Left lung (tissue), 10 donors: Measurements from ENCODE around the gene NPAS4. TPM values are rescaled to one million over a fixed set of nuclear protein-coding genes. Genes with fewer than 3 reads are reported as not detected.

Source experiments
- ATAC-seq: fragments of 200-7000 bp; cut with Tn5 transposase; one replicate; pipeline ENCODE4 v1.9.1; 2020; ENCODE audit warnings: moderate library complexity
- DNase-seq, 4 donors: peaks; one replicate each; pipeline ENCODE4 v3.0.0-alpha.2; 2013 to 2020
- H3K27ac ChIP-seq, 2 donors: fragments of 200-600 bp; sonication (generic) in 1 of 2; one replicate each; pipeline versions ENCODE4 v1.5.0 to v1.8.0; 2020 to 2021
- H3K27me3 ChIP-seq, 2 donors: fragments of 200-600 bp; sonication (generic) in 1 of 2; one replicate each; pipeline versions ENCODE4 v1.5.0 to v1.8.0; 2020 to 2021
- H3K36me3 ChIP-seq, 2 donors: fragments of 200-600 bp; sonication (generic) in 1 of 2; one replicate each; pipeline versions ENCODE4 v1.5.0 to v1.8.0; 2020 to 2021
- H3K4me1 ChIP-seq, 2 donors: fragments of 200-600 bp; one replicate each; pipeline ENCODE4 v1.8.0; 2021
- H3K4me3 ChIP-seq, 2 donors: fragments of 200-600 bp; sonication (generic) in 1 of 2; one replicate each; pipeline versions ENCODE4 v1.5.0 to v1.8.0; 2020 to 2021; ENCODE audit warnings: mild to moderate bottlenecking in 1 of 2
- H3K9me3 ChIP-seq, 2 donors: fragments of 200-600 bp; sonication (generic) in 1 of 2; one replicate each; pipeline versions ENCODE4 v1.5.0 to v1.8.0; 2020 to 2021
- CTCF ChIP-seq, 2 donors: fragments of 200-600 bp; sonication (generic) in 1 of 2; IDR thresholded peaks; one replicate each; pipeline versions ENCODE4 v1.5.0 to v1.8.0; 2021; ENCODE audit warnings: antibody characterized with exemption in 2 of 2
- intact Hi-C, 2 donors: fragments of 100-400 bp; cut with DNase I; formaldehyde crosslinking; loops; one replicate each; pipeline versions ENCODE4 v1.11.2 to v1.14.2; 2022
- polyA plus RNA-seq, 6 donors: library from polyadenylated mRNA; unstranded; fragments of 120-200 nt; gene quantifications; one replicate each; pipeline ENCODE4 v1.2.1, GENCODE V29; 2013; ENCODE audit not compliant: insufficient read length in 6 of 6
- total RNA-seq, 2 donors: library from RNA; stranded (reverse); fragmentation: NEBNext Ultra II Directional; extraction: Animal tissue kit (Norgen Biotek cat#: 25700); gene quantifications; one replicate each; pipeline ENCODE4 v1.2.1, GENCODE V29; 2021
- donor health status: DM: no; HTN: yes; CAD: no.
- donor health status: DM: no; HTN: no; CAD: no.

Gene NPAS4
- total and polyA plus RNA-seq, 8 donors = 0.06 to 0.64 (median 0.21) TPM; not detected in 1

GRCh38 chr11:66448523-66448922, 27.7 kb downstream of the NPAS4 start:
- DNase-seq (no peak), ATAC-seq (no peak)
- H3K9me3 ChIP-seq = peaks cover 0 to 3% of the 10 kb centered on the region in 2 donors
- no peaks in the 10 kb centered on the region for H3K27me3 ChIP-seq
- TF ChIP-seq CTCF (IDR thresholded peaks at IDR 0.05) = no peak
- no peak overlapping the region for H3K4me3 ChIP-seq
- H3K27ac ChIP-seq = no peak overlapping the region
- peaks cover 0 to 12% of the 10 kb centered on the region in 2 donors for H3K4me1 ChIP-seq
- intact Hi-C loops = no loop called here
- no peaks in the 10 kb centered on the region for H3K36me3 ChIP-seq

GRCh38 chr11:66450560-66450959, 29.7 kb downstream of the NPAS4 start:
- Histone ChIP-seq H3K36me3 (no peaks in the 10 kb centered on the region), H3K27me3 (peaks cover 0 to 5% of the 10 kb centered on the region in 2 donors), H3K4me1 (no peaks in the 10 kb centered on the region), H3K4me3 (no peak overlapping the region), H3K27ac (no peak overlapping the region), H3K9me3 (no peaks in the 10 kb centered on the region)
- TF ChIP-seq CTCF (IDR thresholded peaks at IDR 0.05) = no peak
- DNase-seq (no peak), ATAC-seq (no peak)
- intact Hi-C loops = no loop called here

- Histone ChIP-seq H3K4me3 (no peak overlapping the region), H3K27me3 (peaks cover 0 to 5% of the 10 kb centered on the region in 2 donors), H3K36me3 (no peaks in the 10 kb centered on the region), H3K4me1 (no peaks in the 10 kb centered on the region), H3K9me3 (no peaks in the 10 kb centered on the region), H3K27ac (no peak overlapping the region)
- DNase-seq (no peak), ATAC-seq (no peak)
- intact Hi-C loops = no loop called here
- TF ChIP-seq CTCF (IDR thresholded peaks at IDR 0.05) = no peak
Measured at GRCh38 chr11:66451663-66452062, 30.8 kb downstream of the NPAS4 start.

DNA sequence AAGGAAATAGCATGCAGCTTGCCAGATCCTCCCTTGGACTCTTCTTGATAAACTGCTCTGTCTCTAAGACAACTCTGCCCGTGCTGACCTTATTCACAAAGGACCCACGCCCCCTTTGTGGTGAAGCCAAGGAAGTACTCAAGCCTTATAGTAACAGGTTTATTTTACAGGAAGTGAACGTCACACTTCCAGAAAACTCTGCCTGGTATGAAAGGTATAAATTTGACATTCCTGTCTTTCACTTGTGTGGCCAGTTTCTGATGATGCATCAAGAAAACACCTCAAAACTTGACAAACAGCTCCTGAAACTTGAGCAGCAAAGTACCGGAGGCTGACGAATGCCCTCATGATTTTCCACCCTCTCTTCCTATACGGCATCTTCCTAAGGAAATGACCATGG, 33.4 kb downstream of the NPAS4 start:
- Histone ChIP-seq H3K27ac (no peak overlapping the region), H3K4me3 (no peak overlapping the region), H3K27me3 (peaks cover 0 to 5% of the 10 kb centered on the region in 2 donors), H3K4me1 (no peaks in the 10 kb centered on the region), H3K9me3 (no peaks in the 10 kb centered on the region), H3K36me3 (no peaks in the 10 kb centered on the region)
- intact Hi-C loops = no loop called here
- DNase-seq (no peak), ATAC-seq (no peak)
- no peak for TF ChIP-seq CTCF (IDR thresholded peaks at IDR 0.05)

GRCh38 chr11:66454828-66455227, 34.0 kb downstream of the NPAS4 start:
- Histone ChIP-seq H3K36me3 (no peaks in the 10 kb centered on the region), H3K9me3 (no peaks in the 10 kb centered on the region), H3K27me3 (peaks cover 0 to 5% of the 10 kb centered on the region in 2 donors), H3K4me1 (no peaks in the 10 kb centered on the region), H3K27ac (no peak overlapping the region), H3K4me3 (no peak overlapping the region)
- intact Hi-C loops = no loop called here
- no peak for ATAC-seq
- TF ChIP-seq CTCF (IDR thresholded peaks at IDR 0.05) = no peak
- DNase-seq = no peak
